Gastroesophageal sphincter (tissue), 2 donors: ENCODE measurements around the gene PRKG1.

Experiments
- POLR2A ChIP-seq, 2 donors: fragments of 450-650 bp; IDR thresholded peaks; one replicate each; pipeline ENCODE4 v1.6.1; 2017; ENCODE audit warnings: antibody characterized with exemption in 2 of 2, mild to moderate bottlenecking in 2 of 2, moderate library complexity in 1 of 2
- POLR2AphosphoS5 ChIP-seq: sonication (generic); formaldehyde crosslinking; IDR thresholded peaks from one replicate; pipeline ENCODE4 v1.6.1; 2017; ENCODE audit warnings: antibody characterized with exemption

DNA sequence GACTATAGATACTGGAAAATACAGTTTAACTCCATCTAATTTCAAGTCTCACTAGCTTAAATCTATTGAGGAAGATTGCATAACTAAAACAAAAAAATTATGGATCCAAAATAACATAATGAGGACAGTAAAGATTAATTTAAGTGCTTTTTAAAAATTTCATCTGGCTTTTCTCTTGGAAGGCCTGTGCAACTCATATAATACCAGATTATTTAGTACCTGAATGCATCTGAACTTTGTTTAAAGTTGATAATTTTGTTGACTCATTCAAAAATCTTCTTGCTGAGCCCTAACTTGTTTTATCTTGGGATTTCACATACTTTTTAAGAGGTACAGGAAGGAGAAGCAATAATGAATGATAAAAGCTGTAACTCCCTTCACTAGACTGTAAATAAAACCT, 478.6 kb downstream of the PRKG1 start:
- no peak for TF ChIP-seq POLR2AphosphoS5
- no peak for TF ChIP-seq POLR2A (IDR thresholded peaks at IDR 0.05)
